GM10248 (cell line): ENCODE data around the gene DXO.
"Not testable (repeated sequence)": the region's sequence is repeated elsewhere in the genome, so short reads cannot be mapped to it uniquely, and the experiment has no call there.

Experiments
- CTCF ChIA-PET: fragments of 300-600 bp; sonication (Branson Sonifier 250); formaldehyde crosslinking; extraction: SDS; loops from one replicate; lab custom pipeline; 2021; ENCODE audit warnings: antibody characterized with exemption; lab: Yijun Ruan, JAX
- POLR2A ChIA-PET: fragments of 350-650 bp; sonication (Branson Sonifier 250); formaldehyde crosslinking; extraction: SDS; loops from one replicate; lab custom pipeline; 2020; ENCODE audit warnings: antibody characterized with exemption; lab: Yijun Ruan, JAX
- DNase-seq: peaks from one replicate; pipeline ENCODE4 v3.0.0; 2012; ENCODE audit errors: extremely low spot score
- TF ChIP-seq, protein P1 (sequence below): IDR thresholded peaks from 2 replicates; pipeline ENCODE4 v1.5.1; 2012; ENCODE audit warnings: mild to moderate bottlenecking, low read depth; ENCODE audit errors: extremely low read depth, missing control alignments, control extremely low read depth

Gene DXO

DNA sequence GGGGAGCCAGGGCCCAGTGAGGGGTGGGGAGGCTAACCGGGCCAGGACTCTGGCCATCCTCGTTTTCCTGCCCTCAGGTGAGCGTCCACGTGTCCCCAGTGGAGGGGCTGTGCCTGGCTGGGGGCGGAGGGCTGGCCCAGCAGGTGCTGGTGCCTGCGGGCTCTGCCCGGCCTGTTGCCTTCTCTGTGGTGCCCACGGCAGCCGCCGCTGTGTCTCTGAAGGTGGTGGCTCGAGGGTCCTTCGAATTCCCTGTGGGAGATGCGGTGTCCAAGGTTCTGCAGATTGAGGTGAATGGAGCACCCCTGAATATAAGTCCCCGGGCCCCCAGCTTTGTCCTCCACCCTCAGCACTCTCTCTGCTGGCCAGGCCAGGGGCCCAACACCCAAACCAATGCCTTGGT is 22.5 kb upstream of the DXO start:
- CTCF ChIA-PET, DNase-seq, POLR2A ChIA-PET: not testable (repeated sequence)

DNA sequence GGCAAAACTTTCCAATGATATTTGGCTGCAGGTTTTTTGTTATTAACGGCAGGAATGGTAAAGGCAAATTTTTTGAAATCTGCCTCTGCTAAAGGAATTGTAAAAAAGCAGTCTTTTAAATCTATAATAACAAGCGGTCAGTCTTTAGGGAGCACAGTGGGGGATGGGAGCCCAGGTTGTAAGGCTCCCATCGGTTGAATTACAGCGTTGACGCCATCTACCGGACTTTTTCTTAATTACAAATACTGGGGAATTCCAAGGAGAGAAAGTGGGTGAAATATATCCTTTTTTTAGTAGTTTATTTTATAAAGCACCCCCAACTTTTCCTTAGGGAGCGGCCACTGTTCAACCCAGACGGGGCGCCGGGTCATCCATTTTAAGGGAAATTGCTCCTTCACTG is 17.4 kb upstream of the DXO start:
- POLR2A ChIA-PET, CTCF ChIA-PET, DNase-seq: not testable (repeated sequence)

DNA sequence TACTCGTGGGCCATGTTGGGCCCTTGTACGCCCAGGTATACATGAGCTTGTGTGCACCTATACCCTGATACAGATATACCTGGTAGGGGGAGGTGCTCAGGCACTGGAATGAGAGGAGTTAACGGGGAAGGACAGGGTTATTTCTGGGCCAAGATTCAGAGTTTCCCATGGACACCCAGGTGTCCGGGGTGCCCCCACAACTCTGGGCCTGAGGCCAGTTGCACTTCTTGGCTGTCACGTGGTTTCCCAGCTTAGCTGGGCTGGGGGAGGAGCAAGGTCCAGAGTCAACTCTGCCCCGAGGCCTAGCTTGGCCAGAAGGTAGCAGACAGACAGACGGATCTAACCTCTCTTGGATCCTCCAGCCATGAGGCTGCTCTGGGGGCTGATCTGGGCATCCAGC is 9.8 kb upstream of the DXO start, which contains the start of gene C4A:
C4A (plus strand) TSS at position 314 of the 400 bp plus-strand sequence; CDS start at position 365, 51 bp downstream.
- DNase-seq, CTCF ChIA-PET, POLR2A ChIA-PET: not testable (repeated sequence)

DNA sequence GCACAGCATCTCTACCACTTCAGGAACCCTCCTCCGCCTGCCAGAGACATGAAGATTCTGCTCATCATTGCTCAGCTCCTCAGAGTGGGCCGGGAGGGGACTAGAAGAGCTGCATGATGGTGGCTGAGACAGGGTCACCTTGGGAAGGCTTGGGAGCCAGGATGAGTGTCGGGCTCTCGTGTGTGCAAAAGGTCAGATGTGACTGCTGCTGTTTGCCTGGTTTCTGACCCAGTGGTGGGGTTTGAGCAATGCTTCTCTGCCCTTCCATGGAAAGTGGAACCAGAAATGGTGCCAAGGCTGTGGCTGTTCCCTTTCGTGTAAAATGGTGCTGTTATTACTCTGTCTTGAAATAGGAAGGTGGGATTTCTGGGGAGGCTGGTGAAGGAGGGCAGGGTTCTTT is 9.1 kb upstream of the DXO start:
- POLR2A ChIA-PET = not testable (repeated sequence)

DNA sequence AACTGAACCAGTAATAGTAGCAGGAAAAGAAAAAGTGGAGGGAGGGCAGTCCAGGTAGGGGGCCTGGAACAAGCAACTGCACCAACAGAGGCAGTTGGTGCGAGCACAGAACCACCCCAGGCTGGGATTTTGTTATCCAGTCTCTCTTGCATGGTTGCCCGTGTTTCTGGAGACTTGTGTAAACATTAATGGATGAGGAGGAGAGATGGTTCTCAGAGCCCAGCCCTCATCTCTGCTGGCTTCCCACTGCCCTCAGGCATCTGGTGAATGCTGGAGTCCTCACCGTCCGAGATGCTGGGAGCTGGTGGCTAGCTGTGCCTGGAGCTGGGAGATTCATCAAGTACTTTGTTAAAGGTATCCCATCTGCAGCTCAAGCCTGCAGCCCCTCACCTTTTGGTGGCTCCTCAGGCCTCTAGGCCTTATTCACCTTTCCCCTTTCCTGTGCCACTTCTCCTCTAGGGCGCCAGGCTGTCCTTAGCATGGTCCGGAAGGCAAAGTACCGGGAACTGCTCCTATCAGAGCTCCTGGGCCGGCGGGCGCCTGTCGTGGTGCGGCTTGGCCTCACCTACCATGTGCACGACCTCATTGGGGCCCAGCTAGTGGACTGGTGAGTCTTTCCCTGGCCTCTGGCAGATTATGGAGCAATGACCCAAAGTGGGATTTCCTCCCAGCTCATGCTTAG is 8.4 kb upstream of the DXO start:
- DNase-seq, POLR2A ChIA-PET: not testable (repeated sequence)
- CTCF ChIA-PET = interaction anchor here (1.0 to 1.2 kb wide), 2 partner anchors 28 to 29 kb away, joined by 3 to 4 read pairs; no protein-coding TSS in a partner anchor

More for the DNA sequence above, 9.1 kb upstream of the DXO start:
- CTCF ChIA-PET, DNase-seq: not testable (repeated sequence)

- POLR2A ChIA-PET = no interaction called here
- no peak for DNase-seq
- TF ChIP-seq, protein P1, sequence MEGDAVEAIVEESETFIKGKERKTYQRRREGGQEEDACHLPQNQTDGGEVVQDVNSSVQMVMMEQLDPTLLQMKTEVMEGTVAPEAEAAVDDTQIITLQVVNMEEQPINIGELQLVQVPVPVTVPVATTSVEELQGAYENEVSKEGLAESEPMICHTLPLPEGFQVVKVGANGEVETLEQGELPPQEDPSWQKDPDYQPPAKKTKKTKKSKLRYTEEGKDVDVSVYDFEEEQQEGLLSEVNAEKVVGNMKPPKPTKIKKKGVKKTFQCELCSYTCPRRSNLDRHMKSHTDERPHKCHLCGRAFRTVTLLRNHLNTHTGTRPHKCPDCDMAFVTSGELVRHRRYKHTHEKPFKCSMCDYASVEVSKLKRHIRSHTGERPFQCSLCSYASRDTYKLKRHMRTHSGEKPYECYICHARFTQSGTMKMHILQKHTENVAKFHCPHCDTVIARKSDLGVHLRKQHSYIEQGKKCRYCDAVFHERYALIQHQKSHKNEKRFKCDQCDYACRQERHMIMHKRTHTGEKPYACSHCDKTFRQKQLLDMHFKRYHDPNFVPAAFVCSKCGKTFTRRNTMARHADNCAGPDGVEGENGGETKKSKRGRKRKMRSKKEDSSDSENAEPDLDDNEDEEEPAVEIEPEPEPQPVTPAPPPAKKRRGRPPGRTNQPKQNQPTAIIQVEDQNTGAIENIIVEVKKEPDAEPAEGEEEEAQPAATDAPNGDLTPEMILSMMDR = no peak
- CTCF ChIA-PET = interaction anchor here (1.0 to 1.2 kb wide), 3 partner anchors 27 to 29 kb away, joined by 3 to 4 read pairs (median 3); no protein-coding TSS in a partner anchor
Measured at GRCh38 chr6:31979238-31979898, 7.4 kb upstream of the DXO start.

- ChIA-PET POLR2A (no interaction called here), CTCF (interaction anchor here (1.2 kb wide), 1 partner anchor 26 kb away, joined by 3 read pairs; no protein-coding TSS in a partner anchor)
- no peak for DNase-seq
- TF ChIP-seq, protein P1 = no peak
Measured at GRCh38 chr6:31978831-31979230, 6.9 kb upstream of the DXO start.

GRCh38 chr6:31977816-31978431 is 6.0 kb upstream of the DXO start:
- TF ChIP-seq, protein P1 = no peak
- CTCF ChIA-PET = interaction anchor here (1.2 kb wide), 1 partner anchor 25 kb away, joined by 3 read pairs; no protein-coding TSS in a partner anchor
- DNase-seq = no peak
- POLR2A ChIA-PET = no interaction called here

DNA sequence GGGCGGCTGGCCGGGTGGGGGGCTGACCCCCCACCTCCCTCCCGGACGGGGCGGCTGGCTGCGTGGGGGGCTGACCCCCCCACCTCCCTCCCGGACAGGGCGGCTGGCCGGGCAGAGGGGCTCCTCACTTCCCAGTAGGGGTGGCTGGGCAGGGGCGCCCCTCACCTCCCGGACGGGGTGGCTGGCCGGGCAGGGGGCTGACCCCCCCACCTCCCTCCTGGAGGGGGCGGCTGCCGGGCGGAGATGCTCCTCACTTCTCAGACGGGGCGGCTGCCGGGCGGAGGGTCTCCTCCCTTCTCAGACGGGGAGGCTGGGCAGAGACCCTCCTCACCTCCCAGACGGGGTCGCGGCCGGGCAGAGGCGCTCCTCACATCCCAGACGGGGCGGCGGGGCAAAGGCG is 4.1 kb upstream of the DXO start:
- DNase-seq, CTCF ChIA-PET, POLR2A ChIA-PET: not testable (repeated sequence)
